ENCODE measurements around the gene ITPRIP.
A peak's percentile ranks its signal among the peaks of the same experiment; 100 is the strongest.

The ITPRIP gene

GRCh38 chr10:104337985-104338735, at the start of gene ITPRIP:
TSS of gene ITPRIP (minus strand) at chr10:104338465. CDS start at chr10:104316051, 22,414 bp downstream.
- DNase-seq: no peak

- DNase-seq: no peak
Measured at GRCh38 chr10:104387130-104387888, 49.0 kb upstream of the ITPRIP start.

- no peak for DNase-seq
Measured at GRCh38 chr10:104380336-104380735, 42.1 kb upstream of the ITPRIP start.

- DNase-seq: no peak
Measured at GRCh38 chr10:104376784-104377300, 38.6 kb upstream of the ITPRIP start.

- DNase-seq: no peak
Measured at GRCh38 chr10:104374591-104374990, 36.3 kb upstream of the ITPRIP start.

GRCh38 chr10:104371753-104372152, 33.5 kb upstream of the ITPRIP start:
- no peak for DNase-seq

GRCh38 chr10:104368381-104368780, 30.1 kb upstream of the ITPRIP start:
- DNase-seq: no peak

- no peak for DNase-seq
Measured at GRCh38 chr10:104367904-104368303, 29.6 kb upstream of the ITPRIP start.

- DNase-seq: no peak
Measured at GRCh38 chr10:104359811-104360210, 21.5 kb upstream of the ITPRIP start.

GRCh38 chr10:104353325-104354048, 15.2 kb upstream of the ITPRIP start, which contains the start of gene CFAP58:
TSS of gene CFAP58 (plus strand) at chr10:104353833. CDS start at chr10:104353898, 65 bp downstream.
- DNase-seq: peak in 1 of 2 experiments; percentile 28

- DNase-seq: no peak
Measured at GRCh38 chr10:104351919-104352318, 13.7 kb upstream of the ITPRIP start.

GRCh38 chr10:104351061-104351702, 12.9 kb upstream of the ITPRIP start:
- no peak for DNase-seq

- no peak for DNase-seq
Measured at GRCh38 chr10:104350127-104350635, 11.9 kb upstream of the ITPRIP start.

GRCh38 chr10:104349623-104350126, 11.4 kb upstream of the ITPRIP start:
- no peak for DNase-seq

GRCh38 chr10:104348601-104349000, 10.3 kb upstream of the ITPRIP start:
- no peak for DNase-seq

GRCh38 chr10:104347295-104348045, 9.2 kb upstream of the ITPRIP start:
- no peak for DNase-seq

GRCh38 chr10:104345941-104346340, 7.7 kb upstream of the ITPRIP start:
- no peak for DNase-seq

GRCh38 chr10:104345515-104345914, 7.2 kb upstream of the ITPRIP start:
- DNase-seq: no peak

GRCh38 chr10:104344219-104344618, 6.0 kb upstream of the ITPRIP start:
- no peak for DNase-seq

- DNase-seq: no peak
Measured at GRCh38 chr10:104342941-104343411, 4.7 kb upstream of the ITPRIP start.

- DNase-seq: no peak
Measured at GRCh38 chr10:104340641-104341040, 2.4 kb upstream of the ITPRIP start.

Measured in cerebellar nuclear complex (tissue), 1 donor.